Panc1 (cell line): Measurements from ENCODE around the gene MPP3. TPM values are rescaled to one million over a fixed set of nuclear protein-coding genes. Genes with fewer than 3 reads are reported as not detected.

Experiments
- ATAC-seq: fragments of 200-7000 bp; cut with Tn5 transposase; 2 replicates; pipeline ENCODE4 v1.9.1; 2020; ENCODE audit warnings: mild to moderate bottlenecking, moderate library complexity
- BruUV-seq: library from RNA; stranded (reverse); fragments of 400-500 nt; replicated peaks from 2 replicates; lab custom pipeline; 2021; lab: Mats Ljungman, UMichigan
- CTCF ChIA-PET: fragments of 300-600 bp; sonication (Branson Sonifier 250); formaldehyde crosslinking; loops from one replicate; lab custom pipeline; 2022; ENCODE audit warnings: antibody characterized with exemption; lab: Charles Lee
- POLR2A ChIA-PET: fragments of 300-600 bp; sonication (Branson Sonifier 250); formaldehyde crosslinking; loops from one replicate; lab custom pipeline; 2022; ENCODE audit warnings: antibody characterized with exemption; lab: Charles Lee
- DNase-seq: peaks from one replicate; pipeline ENCODE4 v3.0.0-alpha.2; 2010; ENCODE audit warnings: low read depth, low spot score
- H3K27ac ChIP-seq: 2 replicates; pipeline ENCODE4 v1.5.1; 2011; ENCODE audit warnings: mild to moderate bottlenecking, low read length, inconsistent platforms
- H3K27me3 ChIP-seq: fragments of 200-500 bp; sonication (Bioruptor generic); 2 replicates; pipeline ENCODE4 v1.6.0; 2014; ENCODE audit warnings: low read length, inconsistent platforms; ENCODE audit not compliant: control insufficient read depth, insufficient read depth
- H3K36me3 ChIP-seq: fragments of 200-500 bp; sonication (Bioruptor generic); 2 replicates; pipeline ENCODE4 v1.5.1; 2014; ENCODE audit warnings: inconsistent platforms, mild to moderate bottlenecking, low read length, moderate library complexity; ENCODE audit not compliant: control insufficient read depth, insufficient read depth
- H3K4me1 ChIP-seq: 2 replicates; pipeline ENCODE4 v1.5.1; 2011; ENCODE audit warnings: inconsistent platforms, mild to moderate bottlenecking, low read length, moderate library complexity; ENCODE audit not compliant: control insufficient read depth, insufficient read depth
- H3K4me3 ChIP-seq, 2 experiments: 2 replicates each; pipeline ENCODE4 v1.5.1; 2011 to 2012; ENCODE audit warnings: low read depth in 2 of 2, low read length in 2 of 2, mild to moderate bottlenecking in 2 of 2, inconsistent platforms in 1 of 2, moderate library complexity in 1 of 2
- H3K9me3 ChIP-seq: fragments of 200-500 bp; sonication (Bioruptor generic); 2 replicates; pipeline ENCODE4 v1.5.1; 2014; ENCODE audit warnings: low read depth, mild to moderate bottlenecking, inconsistent platforms, low read length, moderate library complexity; ENCODE audit not compliant: control insufficient read depth, insufficient read depth
- CTCF ChIP-seq: fragments of 450-650 bp; IDR thresholded peaks from 2 replicates; pipeline ENCODE4 v1.5.1; 2017; ENCODE audit warnings: mild to moderate bottlenecking
- POLR2AphosphoS5 ChIP-seq: IDR thresholded peaks from 2 replicates; pipeline ENCODE4 v1.6.1; 2012; ENCODE audit warnings: mild to moderate bottlenecking, low read depth, low read length, moderate library complexity
- REST ChIP-seq, 2 experiments: IDR thresholded peaks; 2 replicates each; pipeline ENCODE4 v1.6.1; 2011 to 2012; ENCODE audit warnings: low read depth in 2 of 2, control low read depth in 1 of 2, low read length in 1 of 2, mild to moderate bottlenecking in 1 of 2, moderate library complexity in 1 of 2; ENCODE audit not compliant: insufficient read depth in 1 of 2
- SIN3A ChIP-seq: IDR thresholded peaks from 2 replicates; pipeline ENCODE4 v1.6.1; 2012; ENCODE audit warnings: low read depth, mild to moderate bottlenecking, low read length, moderate library complexity, borderline replicate concordance; ENCODE audit not compliant: insufficient read depth
- TCF7L2 ChIP-seq: IDR thresholded peaks from 2 replicates; pipeline ENCODE4 v1.6.1; 2011; ENCODE audit warnings: mild to moderate bottlenecking, low read depth, low read length, inconsistent platforms
- in situ Hi-C: cut with HindIII; loops from 2 replicates; pipeline ENCODE4 v1.10.0; 2016; ENCODE audit warnings: low sequenced_read_pairs, low pct_unique_long_range_greater_than_20kb
- intact Hi-C: fragments of 100-400 bp; cut with micrococcal nuclease; formaldehyde crosslinking; loops from one replicate; pipeline ENCODE4 v1.10.0; 2022; ENCODE audit not compliant: unreplicated experiment
- total RNA-seq: library from RNA; stranded (reverse); gene quantifications from one replicate; pipeline ENCODE4 v1.2.1, GENCODE V29; 2021; ENCODE audit not compliant: unreplicated experiment

MPP3 gene
- total RNA-seq, 1 experiment from 2014 or later = 7.1 TPM

GRCh38 chr17:43840814-43841213, 7.9 kb upstream of the MPP3 start:
- Histone ChIP-seq H3K4me3 (no peak overlapping the region), H3K27me3 (no peaks in the 10 kb centered on the region), H3K27ac (no peak overlapping the region), H3K36me3 (no peaks in the 10 kb centered on the region), H3K4me1 (peaks cover 27% of the 10 kb centered on the region), H3K9me3 (no peaks in the 10 kb centered on the region)
- in situ Hi-C loops (no loop called here), intact Hi-C loops (no loop called here)
- no TSS peak for BruUV-seq
- ChIA-PET POLR2A (no interaction called here), CTCF (no interaction called here)
- peak; percentile 54; the same call in 1 of the 2 replicates for ATAC-seq
- DNase-seq = no peak
- TF ChIP-seq CTCF (peak; percentile 55; the same call in 1 of the 2 replicates), REST (IDR thresholded peaks at IDR 0.05; ENCODE audit: insufficient read depth in 1 of 2, low read depth in 2 of 2, low read length in 1 of 2) (no peak)

- Histone ChIP-seq H3K27ac (no peak overlapping the region), H3K4me1 (peaks cover 27% of the 10 kb centered on the region), H3K27me3 (no peaks in the 10 kb centered on the region), H3K4me3 (no peak overlapping the region), H3K36me3 (no peaks in the 10 kb centered on the region), H3K9me3 (no peaks in the 10 kb centered on the region)
- peak; percentile 65 for ATAC-seq
- ChIA-PET CTCF (no interaction called here), POLR2A (no interaction called here)
- no peak for TF ChIP-seq TCF7L2
- TF ChIP-seq SIN3A = no peak
- no peak for TF ChIP-seq CTCF
- no peak for TF ChIP-seq POLR2AphosphoS5
- TF ChIP-seq REST (IDR thresholded peaks at IDR 0.05; ENCODE audit: insufficient read depth in 1 of 2, low read depth in 2 of 2, low read length in 1 of 2) = no peak
- intact Hi-C loops (no loop called here), in situ Hi-C loops (no loop called here)
- DNase-seq = no peak
- no TSS peak for BruUV-seq
These were observed 6.7 kb upstream of the MPP3 start for GRCh38 chr17:43839670-43840108.
